Spleen (tissue), 7 donors: ENCODE measurements around the gene ASB10.

Experiments
- CTCF ChIP-seq, 11 experiments: fragments of 200-600 bp in 7 of 11; fragments of 450-650 bp in 4 of 11; sonication (generic) in 4 of 11; IDR thresholded peaks in 8 of 11; conservative IDR thresholded peaks in 3 of 11; 1 replicate in 7 of 11; 2 replicates in 4 of 11; pipeline versions ENCODE4 v1.4.0 to v1.8.0; 2016 to 2021; ENCODE audit warnings: antibody characterized with exemption in 11 of 11, inconsistent platforms in 4 of 11, mild to moderate bottlenecking in 1 of 11
- POLR2A ChIP-seq, 3 donors: fragments of 450-650 bp; IDR thresholded peaks; one replicate each; pipeline ENCODE4 v1.5.1; 2017; ENCODE audit warnings: antibody characterized with exemption in 3 of 3, mild to moderate bottlenecking in 1 of 3
- POLR2AphosphoS5 ChIP-seq, 3 donors: sonication (generic); formaldehyde crosslinking; IDR thresholded peaks; one replicate each; pipeline ENCODE4 v1.5.1; 2017; ENCODE audit warnings: antibody characterized with exemption in 3 of 3
- donor health status: DM: no; HTN: no; CAD: no; lungs with moderate emphysema.
- donor health status: DM: no; HTN: no; CAD: no.
- donor health status: DM: no; HTN: no; CAD: no.

GRCh38 chr7:151232091-151232916 lies 45.3 kb upstream of the ASB10 start, which contains the start of gene CHPF2:
- peak in 2 of 3 donors; percentile 8 to 69 for TF ChIP-seq POLR2A (IDR thresholded peaks at IDR 0.05)
- peak in 1 of 11 experiments; percentile 17 for TF ChIP-seq CTCF (IDR thresholded peaks at IDR 0.05 in 8 of 11, conservative IDR thresholded peaks at IDR 0.05 in 3 of 11)
- TF ChIP-seq POLR2AphosphoS5 (IDR thresholded peaks at IDR 0.05): peak; percentile 92 to 97 (median 95)
